HG02571 (cell line): Measurements from ENCODE around the gene TRNT1.

Experiments used
- ATAC-seq: cut with Tn5 transposase; IDR thresholded peaks from one replicate; pipeline ENCODE4 v1.9.1; 2021; ENCODE audit warnings: mild to moderate bottlenecking, moderate library complexity; ENCODE audit not compliant: unreplicated experiment

The TRNT1 gene

GRCh38 chr3:3177861-3178497 is 51.2 kb downstream of the TRNT1 start:
- no peak for ATAC-seq

GRCh38 chr3:3178498-3179328 is 52.0 kb downstream of the TRNT1 start:
- peak; percentile 1 for ATAC-seq

- ATAC-seq = peak; percentile 99
Measured at GRCh38 chr3:3179407-3180094, 52.8 kb downstream of the TRNT1 start, which contains the start of gene CRBN. TSS of gene CRBN (minus strand) at chr3:3179691. CDS start at chr3:3179687, 4 bp downstream.

DNA sequence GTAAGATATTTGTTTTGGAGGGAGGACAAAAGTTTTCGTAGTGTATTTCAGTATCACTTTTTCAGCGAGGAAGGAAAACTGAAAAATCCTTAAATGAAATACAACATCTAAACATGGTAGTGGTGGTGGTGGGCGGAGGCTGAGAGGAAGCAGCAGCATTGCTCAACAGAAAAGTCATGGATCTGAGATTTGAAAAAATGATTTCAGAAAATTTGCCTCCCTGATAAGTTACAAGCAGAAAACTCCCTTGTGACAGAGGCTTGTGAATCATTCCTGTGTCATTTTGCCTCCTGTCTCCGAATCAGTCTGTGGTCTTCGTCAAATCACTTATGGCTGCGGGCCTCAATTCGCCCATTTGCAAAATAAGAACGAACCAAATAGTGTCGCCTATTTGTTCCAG is 53.7 kb downstream of the TRNT1 start:
- ATAC-seq = no peak

- no peak for ATAC-seq
Measured at GRCh38 chr3:3184876-3185275, 58.1 kb downstream of the TRNT1 start.

GRCh38 chr3:3189102-3189727 is 62.5 kb downstream of the TRNT1 start:
- no peak for ATAC-seq

DNA sequence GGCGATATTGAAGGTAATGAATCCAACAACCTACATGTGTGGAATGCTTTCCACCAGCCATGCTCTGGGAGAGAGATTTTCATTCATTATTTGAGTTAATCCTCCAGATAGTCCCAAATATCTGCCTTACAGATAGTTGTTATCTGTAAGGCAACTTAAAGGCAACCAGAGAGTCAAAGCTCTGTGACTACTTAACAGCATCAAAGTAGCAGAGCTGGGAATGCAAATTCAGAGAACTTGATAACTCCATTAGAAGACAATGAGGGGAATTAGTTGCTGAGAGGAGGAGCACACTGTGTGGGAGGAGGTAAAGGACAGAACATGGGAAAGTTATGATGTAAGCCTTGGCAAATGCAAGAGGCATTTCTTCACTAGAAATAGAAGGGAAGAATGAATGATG is 63.2 kb downstream of the TRNT1 start:
- ATAC-seq = no peak

- no peak for ATAC-seq
Measured at GRCh38 chr3:3191675-3192285, 65.0 kb downstream of the TRNT1 start.

DNA sequence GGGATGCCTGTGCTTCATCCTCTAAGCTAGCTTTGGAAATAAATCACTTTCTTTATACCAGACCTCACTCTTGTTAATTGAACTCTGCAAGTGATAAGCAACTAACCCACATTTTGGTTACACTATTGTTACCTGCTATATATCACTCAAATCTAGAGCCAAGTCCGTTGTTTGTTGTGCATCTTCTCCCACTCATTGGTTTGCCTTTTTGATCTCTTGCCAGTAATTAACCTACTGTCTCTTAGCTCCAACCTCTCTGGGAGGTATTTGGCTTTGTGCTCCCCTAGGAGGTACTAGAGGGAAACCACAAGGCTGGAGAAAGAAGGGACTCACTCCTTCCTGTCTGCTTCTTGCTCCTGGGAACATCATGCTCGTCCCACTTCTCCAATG is 65.5 kb downstream of the TRNT1 start:
- ATAC-seq = no peak

DNA sequence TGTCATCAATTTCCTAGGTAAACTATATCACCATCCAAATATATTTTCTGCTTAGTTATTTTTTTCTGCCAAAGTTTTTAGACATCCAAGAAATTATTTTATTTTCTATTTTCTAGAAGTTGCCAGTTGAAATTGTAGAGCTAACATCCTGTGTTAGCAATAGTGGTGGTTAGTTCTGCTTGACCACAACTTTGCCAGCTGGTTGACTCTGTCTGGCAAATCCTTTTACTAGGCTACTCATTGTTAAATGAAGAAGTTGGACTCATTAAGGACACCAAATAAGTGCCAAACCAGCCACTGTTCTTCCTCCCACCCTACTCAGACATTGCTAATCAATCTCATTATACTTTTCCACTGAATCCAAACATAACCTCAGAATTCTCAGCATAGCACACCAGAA is 68.1 kb downstream of the TRNT1 start:
- no peak for ATAC-seq

GRCh38 chr3:3196148-3196861 is 69.6 kb downstream of the TRNT1 start:
- ATAC-seq = no peak
